ENCODE results near the gene RPS23.

The RPS23 gene

DNA sequence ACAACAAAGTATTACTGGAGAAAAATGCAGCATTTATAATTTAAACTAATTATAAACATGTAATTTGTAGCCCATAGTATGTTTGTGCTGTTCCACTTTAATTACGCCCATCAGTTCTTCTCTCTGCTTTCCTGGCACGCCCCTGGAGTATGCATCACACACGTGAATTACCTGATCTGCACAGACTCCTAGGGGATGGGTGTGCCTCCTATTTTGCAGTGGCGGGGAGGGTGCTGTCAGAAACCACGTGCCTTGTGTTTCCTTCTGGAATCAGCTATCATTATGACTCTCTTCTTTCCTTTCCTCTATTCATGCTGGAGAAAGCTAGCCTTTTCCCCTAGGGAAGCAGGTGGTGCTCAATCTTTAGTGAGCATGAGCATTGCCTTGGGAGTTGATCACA lies 43.3 kb downstream of the RPS23 start:
- DNase-seq: no peak

DNA sequence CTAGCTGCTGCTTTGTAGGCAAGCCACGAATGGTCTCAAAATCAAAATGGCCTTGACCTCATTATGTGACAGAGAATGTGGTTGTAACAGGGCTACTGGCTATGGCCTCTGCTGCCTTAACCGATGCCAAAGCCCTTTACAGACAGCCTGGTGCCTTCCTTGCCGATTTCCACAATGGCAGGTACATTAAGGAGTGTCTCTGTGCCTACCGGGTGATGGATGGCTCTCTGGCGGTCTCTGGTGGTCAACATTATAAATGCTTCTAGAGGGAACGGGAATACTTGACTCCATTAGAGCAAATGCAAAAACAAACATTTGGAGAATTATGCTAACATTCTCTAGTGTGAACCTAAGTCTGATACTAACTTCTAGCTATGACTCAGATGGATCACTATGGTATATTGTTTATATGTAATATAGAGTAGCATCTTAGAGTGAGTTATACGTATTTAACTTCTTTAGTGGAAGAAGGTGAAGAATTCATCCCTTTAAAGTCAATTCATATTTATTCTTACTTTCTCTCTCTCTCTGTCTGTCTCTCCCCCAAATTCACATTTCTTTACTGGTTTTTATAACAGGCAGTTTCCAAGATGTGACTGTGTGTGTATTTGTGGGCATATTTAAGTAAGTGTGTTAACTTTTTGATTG lies 52.5 kb downstream of the RPS23 start:
- peak; percentile 49 for DNase-seq
